Mesendoderm (in vitro differentiated cells): ENCODE results near the gene SLC35G3.

Experiments used
- DNase-seq: peaks from one replicate; pipeline ENCODE4 v3.0.0; 2013
- H2AK5ac ChIP-seq: 2 replicates; pipeline ENCODE4 v1.6.1; 2013; ENCODE audit warnings: low read length, inconsistent platforms
- H2BK120ac ChIP-seq: 2 replicates; pipeline ENCODE4 v1.6.1; 2013; ENCODE audit warnings: low read depth, mild to moderate bottlenecking, low read length, moderate library complexity, mixed read lengths
- H2BK15ac ChIP-seq: replicated peaks from 2 replicates; pipeline ENCODE4 v1.6.1; 2013; ENCODE audit warnings: low read depth, mild to moderate bottlenecking, moderate library complexity
- H2BK5ac ChIP-seq: 2 replicates; pipeline ENCODE4 v1.6.1; 2013; ENCODE audit warnings: low read length, inconsistent platforms
- H3K18ac ChIP-seq: 2 replicates; pipeline ENCODE4 v1.6.1; 2013; ENCODE audit warnings: mild to moderate bottlenecking, low read length, mixed read lengths
- H3K23ac ChIP-seq: one replicate; pipeline ENCODE4 v1.6.1; 2013; ENCODE audit warnings: low read length
- H3K27ac ChIP-seq: 2 replicates; pipeline ENCODE4 v1.5.1; 2013; ENCODE audit warnings: low read depth, mild to moderate bottlenecking, inconsistent platforms, low read length, moderate library complexity
- H3K27me3 ChIP-seq: 2 replicates; pipeline ENCODE4 v1.6.1; 2013; ENCODE audit warnings: low read length, control low read depth, mild to moderate bottlenecking, inconsistent platforms; ENCODE audit not compliant: insufficient read depth, poor library complexity
- H3K36me3 ChIP-seq: 2 replicates; pipeline ENCODE4 v1.6.1; 2013; ENCODE audit warnings: low read length, inconsistent platforms; ENCODE audit not compliant: control insufficient read depth, insufficient read depth
- H3K4ac ChIP-seq: one replicate; pipeline ENCODE4 v1.6.1; 2013; ENCODE audit warnings: low read depth, mild to moderate bottlenecking, low read length, moderate library complexity
- H3K4me1 ChIP-seq: 2 replicates; pipeline ENCODE4 v1.6.1; 2013; ENCODE audit warnings: low read depth, low read length, inconsistent platforms; ENCODE audit not compliant: control insufficient read depth
- H3K4me2 ChIP-seq: 2 replicates; pipeline ENCODE4 v1.6.1; 2013; ENCODE audit warnings: low read length
- H3K4me3 ChIP-seq: 2 replicates; pipeline ENCODE4 v1.5.1; 2013; ENCODE audit warnings: mild to moderate bottlenecking, low read length
- H3K56ac ChIP-seq: one replicate; pipeline ENCODE4 v1.6.1; 2013; ENCODE audit warnings: low read length
- H3K79me1 ChIP-seq: 2 replicates; pipeline ENCODE4 v1.6.1; 2013; ENCODE audit warnings: low read length, inconsistent platforms
- H3K79me2 ChIP-seq: 2 replicates; pipeline ENCODE4 v1.6.1; 2013; ENCODE audit warnings: mild to moderate bottlenecking, low read length; ENCODE audit not compliant: control insufficient read depth, insufficient read depth
- H3K9ac ChIP-seq: 2 replicates; pipeline ENCODE4 v1.6.1; 2013; ENCODE audit warnings: low read length, inconsistent platforms
- H4K5ac ChIP-seq: one replicate; pipeline ENCODE4 v1.6.1; 2013; ENCODE audit warnings: low read length
- H4K8ac ChIP-seq: one replicate; pipeline ENCODE4 v1.6.1; 2013; ENCODE audit warnings: low read depth, mild to moderate bottlenecking, control low read depth, low read length, moderate library complexity
- WGBS: extraction: QIAGEN DNeasy Blood & Tissue Kit; methylation state at CpG from one replicate; pipeline ENCODE4 v1.1.7; 2013; ENCODE audit warnings: low lambda C conversion rate, missing lambda C conversion rate; ENCODE audit not compliant: insufficient coverage; ENCODE audit errors: extremely low coverage; 5-methylcytosine and 5-hydroxymethylcytosine counted together

SLC35G3 gene

GRCh38 chr17:35169835-35170363 is 24.3 kb downstream of the SLC35G3 start:
- Histone ChIP-seq H3K4me2 (no peak overlapping the region), H3K4me1 (no peaks in the 10 kb centered on the region), H3K27me3 (no peaks in the 10 kb centered on the region), H2BK120ac (no peak overlapping the region), H4K8ac (no peak overlapping the region), H2BK15ac (no peak overlapping the region), H3K27ac (no peak overlapping the region), H3K79me2 (no peaks in the 10 kb centered on the region), H2AK5ac (no peak overlapping the region), H3K4me3 (no peak overlapping the region), H4K5ac (no peak overlapping the region), H3K56ac (no peak overlapping the region), H3K79me1 (no peaks in the 10 kb centered on the region), H3K36me3 (no peaks in the 10 kb centered on the region), H3K4ac (no peak overlapping the region), H3K18ac (no peak overlapping the region), H2BK5ac (no peak overlapping the region), H3K23ac (no peak overlapping the region), H3K9ac (no peak overlapping the region)
- no CpG with 5 or more reads among the region's 17 CpGs for WGBS
- no peak for DNase-seq

- Histone ChIP-seq H3K23ac (no peak overlapping the region), H3K56ac (no peak overlapping the region), H3K27me3 (no peaks in the 10 kb centered on the region), H4K8ac (no peak overlapping the region), H3K36me3 (no peaks in the 10 kb centered on the region), H3K18ac (no peak overlapping the region), H3K4me3 (no peak overlapping the region), H2BK5ac (no peak overlapping the region), H2BK120ac (no peak overlapping the region), H3K79me1 (no peaks in the 10 kb centered on the region), H3K4me2 (no peak overlapping the region), H3K9ac (no peak overlapping the region), H2BK15ac (no peak overlapping the region), H3K4ac (no peak overlapping the region), H3K27ac (no peak overlapping the region), H4K5ac (no peak overlapping the region), H3K79me2 (no peaks in the 10 kb centered on the region), H3K4me1 (no peaks in the 10 kb centered on the region), H2AK5ac (no peak overlapping the region)
- WGBS = no CpG with 5 or more reads among the region's 1 CpG
- no peak for DNase-seq
Measured at GRCh38 chr17:35167666-35168065, 26.5 kb downstream of the SLC35G3 start.

GRCh38 chr17:35167046-35167445 is 27.1 kb downstream of the SLC35G3 start:
- H4K5ac ChIP-seq = no peak overlapping the region
- H4K8ac ChIP-seq = no peak overlapping the region
- no peak overlapping the region for H3K4ac ChIP-seq
- no peak overlapping the region for H3K27ac ChIP-seq
- H3K27me3 ChIP-seq = no peaks in the 10 kb centered on the region
- H3K18ac ChIP-seq = no peak overlapping the region
- H3K79me2 ChIP-seq = no peaks in the 10 kb centered on the region
- no peaks in the 10 kb centered on the region for H3K79me1 ChIP-seq
- H3K23ac ChIP-seq = no peak overlapping the region
- H3K4me1 ChIP-seq = no peaks in the 10 kb centered on the region
- H2BK5ac ChIP-seq = no peak overlapping the region
- no CpG with 5 or more reads among the region's 3 CpGs for WGBS
- no peak overlapping the region for H2AK5ac ChIP-seq
- no peaks in the 10 kb centered on the region for H3K36me3 ChIP-seq
- DNase-seq = no peak
- H3K9ac ChIP-seq = no peak overlapping the region
- H2BK120ac ChIP-seq = no peak overlapping the region
- no peak overlapping the region for H3K4me3 ChIP-seq
- no peak overlapping the region for H2BK15ac ChIP-seq
- no peak overlapping the region for H3K4me2 ChIP-seq
- H3K56ac ChIP-seq = no peak overlapping the region

GRCh38 chr17:35166526-35166925 is 27.7 kb downstream of the SLC35G3 start:
- WGBS = no CpG with 5 or more reads among the region's 5 CpGs
- Histone ChIP-seq H4K8ac (no peak overlapping the region), H2BK15ac (no peak overlapping the region), H3K36me3 (no peaks in the 10 kb centered on the region), H4K5ac (no peak overlapping the region), H3K4me3 (no peak overlapping the region), H3K56ac (no peak overlapping the region), H2BK120ac (no peak overlapping the region), H2AK5ac (no peak overlapping the region), H3K9ac (no peak overlapping the region), H3K79me2 (no peaks in the 10 kb centered on the region), H3K4ac (no peak overlapping the region), H3K23ac (no peak overlapping the region), H2BK5ac (no peak overlapping the region), H3K18ac (no peak overlapping the region), H3K4me2 (no peak overlapping the region), H3K27ac (no peak overlapping the region), H3K27me3 (no peaks in the 10 kb centered on the region), H3K79me1 (no peaks in the 10 kb centered on the region), H3K4me1 (no peaks in the 10 kb centered on the region)
- no peak for DNase-seq

- H3K23ac ChIP-seq = no peak overlapping the region
- no peaks in the 10 kb centered on the region for H3K79me1 ChIP-seq
- H3K4me1 ChIP-seq = no peaks in the 10 kb centered on the region
- no peaks in the 10 kb centered on the region for H3K27me3 ChIP-seq
- no peak overlapping the region for H2BK15ac ChIP-seq
- no peak overlapping the region for H3K9ac ChIP-seq
- H3K56ac ChIP-seq = no peak overlapping the region
- H3K36me3 ChIP-seq = no peaks in the 10 kb centered on the region
- H3K4me2 ChIP-seq = no peak overlapping the region
- no peak for DNase-seq
- H2AK5ac ChIP-seq = no peak overlapping the region
- no peak overlapping the region for H3K18ac ChIP-seq
- H3K27ac ChIP-seq = no peak overlapping the region
- H4K8ac ChIP-seq = no peak overlapping the region
- H4K5ac ChIP-seq = no peak overlapping the region
- H3K79me2 ChIP-seq = no peaks in the 10 kb centered on the region
- no peak overlapping the region for H3K4ac ChIP-seq
- no peak overlapping the region for H3K4me3 ChIP-seq
- no peak overlapping the region for H2BK5ac ChIP-seq
- no peak overlapping the region for H2BK120ac ChIP-seq
- WGBS = no CpG with 5 or more reads among the region's 5 CpGs
Measured at GRCh38 chr17:35164716-35165115, 29.5 kb downstream of the SLC35G3 start.

GRCh38 chr17:35163886-35164285 is 30.3 kb downstream of the SLC35G3 start:
- no peak overlapping the region for H3K23ac ChIP-seq
- H3K4me1 ChIP-seq = no peaks in the 10 kb centered on the region
- WGBS = no CpG with 5 or more reads among the region's 7 CpGs
- H3K27ac ChIP-seq = no peak overlapping the region
- no peak overlapping the region for H2BK15ac ChIP-seq
- H3K56ac ChIP-seq = no peak overlapping the region
- H3K4me3 ChIP-seq = no peak overlapping the region
- H2AK5ac ChIP-seq = no peak overlapping the region
- H3K79me2 ChIP-seq = no peaks in the 10 kb centered on the region
- no peak overlapping the region for H2BK120ac ChIP-seq
- no peaks in the 10 kb centered on the region for H3K79me1 ChIP-seq
- no peak overlapping the region for H4K8ac ChIP-seq
- H3K18ac ChIP-seq = no peak overlapping the region
- H3K4ac ChIP-seq = no peak overlapping the region
- no peak overlapping the region for H3K9ac ChIP-seq
- no peaks in the 10 kb centered on the region for H3K36me3 ChIP-seq
- no peak overlapping the region for H2BK5ac ChIP-seq
- no peak overlapping the region for H3K4me2 ChIP-seq
- no peak for DNase-seq
- H3K27me3 ChIP-seq = no peaks in the 10 kb centered on the region
- H4K5ac ChIP-seq = no peak overlapping the region
